Bronchus fibroblast of lung (primary cell): ENCODE results near the gene OR4D10. TPM values are rescaled to one million over a fixed set of nuclear protein-coding genes. Genes with fewer than 3 reads are reported as not detected.

Experiments
- total RNA-seq: library from RNA; depleted of rRNA; stranded (reverse); fragments of >200 nt; gene quantifications from 2 replicates; pipeline ENCODE4 v1.2.3, GENCODE V29; 2015

OR4D10 gene
- total RNA-seq = not detected in 2 replicates

GRCh38 chr11:59473015-59473414 lies at the start of gene OR4D10:
TSS of gene OR4D10 (plus strand) at chr11:59473315. CDS start at chr11:59477430, 4,115 bp downstream.

GRCh38 chr11:59426361-59427067 lies 46.6 kb upstream of the OR4D10 start, which contains the start of gene OR5A2:
TSS of gene OR5A2 (minus strand) at chr11:59426413. CDS start at chr11:59422953, 3,460 bp downstream.

GRCh38 chr11:59436169-59436568 lies 36.9 kb upstream of the OR4D10 start, which contains the start of gene OR5A1:
TSS of gene OR5A1 (plus strand) at chr11:59436469. CDS start at chr11:59443169, 6,700 bp downstream.

GRCh38 chr11:59456661-59457060 lies 16.5 kb upstream of the OR4D10 start, which contains the start of gene OR4D6:
TSS of gene OR4D6 (plus strand) at chr11:59456961. CDS start at chr11:59456961, 0 bp downstream.

GRCh38 chr11:59503276-59503675 lies 30.2 kb downstream of the OR4D10 start, which contains the start of gene OR4D11:
TSS of gene OR4D11 (plus strand) at chr11:59503576. CDS start at chr11:59503576, 0 bp downstream.

GRCh38 chr11:59510941-59511589 lies 38.0 kb downstream of the OR4D10 start, which contains the start of gene OR4D9:
TSS of gene OR4D9 (plus strand) at chr11:59511539. CDS start at chr11:59514913, 3,374 bp downstream.

Other genes with a start within 250 kb of the OR4D10 start
- not detected in 2 replicates for gene OR5AN1, start 114.4 kb upstream of the OR4D10 start, total RNA-seq
- gene OR5A2, start 46.9 kb upstream of the OR4D10 start, total RNA-seq = not detected in 2 replicates
- not detected in 2 replicates for gene OR5A1, start 36.8 kb upstream of the OR4D10 start, total RNA-seq
- gene OR4D6, start 16.4 kb upstream of the OR4D10 start, total RNA-seq = not detected in 2 replicates
- not detected in 2 replicates for gene OR4D11, start 30.3 kb downstream of the OR4D10 start, total RNA-seq
- not detected in 2 replicates for gene OR4D9, start 38.2 kb downstream of the OR4D10 start, total RNA-seq
- gene OSBP, start 142.5 kb downstream of the OR4D10 start, total RNA-seq = 12.9 and 14.5 TPM in 2 replicates
- gene PATL1, start 195.7 kb downstream of the OR4D10 start, total RNA-seq = 6.4 and 8.9 TPM in 2 replicates
- gene OR10V1, start 240.5 kb downstream of the OR4D10 start, total RNA-seq = not detected in 2 replicates